Germinal center (tissue), 1 donor: ENCODE data around the gene CCL17.
"Not testable (repeated sequence)": the region's sequence is repeated elsewhere in the genome, so short reads cannot be mapped to it uniquely, and the experiment has no call there.

ENCODE experiments used
- DNase-seq: peaks from one replicate; pipeline ENCODE4 v3.0.0; 2012; ENCODE audit warnings: mixed read lengths, low spot score

CCL17 gene

GRCh38 chr16:57432505-57432904 is 27.9 kb downstream of the CCL17 start:
- DNase-seq: no peak

GRCh38 chr16:57432989-57433388 is 28.4 kb downstream of the CCL17 start:
- no peak for DNase-seq

GRCh38 chr16:57434003-57434402 is 29.4 kb downstream of the CCL17 start:
- DNase-seq: no peak

GRCh38 chr16:57435838-57436237 is 31.3 kb downstream of the CCL17 start:
- no peak for DNase-seq

GRCh38 chr16:57439947-57440346 is 35.4 kb downstream of the CCL17 start:
- not testable (repeated sequence) for DNase-seq

- DNase-seq: not testable (repeated sequence)
These were observed 36.0 kb downstream of the CCL17 start for GRCh38 chr16:57440551-57440950.

GRCh38 chr16:57444711-57445110 is 40.1 kb downstream of the CCL17 start:
- DNase-seq: no peak

GRCh38 chr16:57445510-57445909 is 40.9 kb downstream of the CCL17 start:
- DNase-seq: no peak

GRCh38 chr16:57446531-57447185 is 42.1 kb downstream of the CCL17 start:
- DNase-seq: peak; percentile 67

GRCh38 chr16:57447186-57447962 is 42.8 kb downstream of the CCL17 start, which contains the start of the genes CIAPIN1 and COQ9:
TSS of gene CIAPIN1 (minus strand) at chr16:57447385. CDS start at chr16:57440928, 6,457 bp downstream.
TSS of gene COQ9 (plus strand) at chr16:57447479. CDS start at chr16:57447506, 27 bp downstream.
- DNase-seq: peak; percentile 90

GRCh38 chr16:57452021-57452420 is 47.5 kb downstream of the CCL17 start:
- no peak for DNase-seq

- peak; percentile 89 for DNase-seq
These were observed 57.8 kb downstream of the CCL17 start, which contains the start of gene POLR2C for GRCh38 chr16:57462209-57462977. TSS of gene POLR2C (plus strand) at chr16:57462679. CDS start at chr16:57462725, 46 bp downstream.

GRCh38 chr16:57462978-57463362 is 58.4 kb downstream of the CCL17 start:
- no peak for DNase-seq

GRCh38 chr16:57464523-57464922 is 60.0 kb downstream of the CCL17 start:
- DNase-seq: no peak
